WTC11 (cell line): ENCODE measurements around the gene PLTP. TPM values are rescaled to one million over a fixed set of nuclear protein-coding genes. Genes with fewer than 3 reads are reported as not detected.
A peak's percentile ranks its signal among the peaks of the same experiment; 100 is the strongest.

Source experiments
- AFF4 ChIP-seq: sonication (generic); formaldehyde crosslinking; IDR thresholded peaks from 2 replicates; pipeline ENCODE4 v1.8.1; 2023; ENCODE audit warnings: mild to moderate bottlenecking, missing genetic modification reagents, borderline replicate concordance
- ATF1 ChIP-seq: sonication (generic); formaldehyde crosslinking; IDR thresholded peaks from 2 replicates; pipeline ENCODE4 v1.8.1; 2023; ENCODE audit warnings: mild to moderate bottlenecking, moderate library complexity, missing genetic modification reagents
- CBFB ChIP-seq: sonication (generic); formaldehyde crosslinking; IDR thresholded peaks from 2 replicates; pipeline ENCODE4 v1.8.1; 2022; ENCODE audit warnings: mild to moderate bottlenecking, low read depth, missing genetic modification reagents
- CREM ChIP-seq: sonication (generic); formaldehyde crosslinking; IDR thresholded peaks from 2 replicates; pipeline ENCODE4 v1.8.1; 2022; ENCODE audit warnings: mild to moderate bottlenecking, missing genetic modification reagents, moderate library complexity
- E2F1 ChIP-seq: sonication (generic); formaldehyde crosslinking; IDR thresholded peaks from 2 replicates; pipeline ENCODE4 v1.8.0; 2022; ENCODE audit warnings: mild to moderate bottlenecking, missing genetic modification reagents
- ERG ChIP-seq: fragments of 250-450 bp; sonication (Bioruptor Pico); IDR thresholded peaks from 2 replicates; pipeline ENCODE4 v1.8.0; 2021; ENCODE audit warnings: mild to moderate bottlenecking
- FOXK1 ChIP-seq: sonication (generic); formaldehyde crosslinking; IDR thresholded peaks from 2 replicates; pipeline ENCODE4 v1.8.0; 2022; ENCODE audit warnings: mild to moderate bottlenecking, moderate library complexity, missing genetic modification reagents
- FOXP4 ChIP-seq: sonication (generic); formaldehyde crosslinking; IDR thresholded peaks from 2 replicates; pipeline ENCODE4 v1.8.0; 2022; ENCODE audit warnings: mild to moderate bottlenecking, missing genetic modification reagents
- GABPB1 ChIP-seq: sonication (generic); formaldehyde crosslinking; IDR thresholded peaks from 2 replicates; pipeline ENCODE4 v1.8.1; 2023; ENCODE audit warnings: mild to moderate bottlenecking, missing genetic modification reagents
- HMGA2 ChIP-seq: fragments of 250-450 bp; sonication (Bioruptor Pico); IDR thresholded peaks from 2 replicates; pipeline ENCODE4 v1.4.0; 2021; ENCODE audit warnings: mild to moderate bottlenecking, moderate library complexity
- OVOL2 ChIP-seq: fragments of 250-450 bp; sonication (Bioruptor Pico); IDR thresholded peaks from 2 replicates; pipeline ENCODE4 v1.9.0; 2021; ENCODE audit warnings: mild to moderate bottlenecking, borderline replicate concordance
- PRDM15 ChIP-seq: sonication (generic); formaldehyde crosslinking; IDR thresholded peaks from 2 replicates; pipeline ENCODE4 v1.8.0; 2022; ENCODE audit warnings: missing genetic modification reagents
- SMAD3 ChIP-seq: sonication (generic); formaldehyde crosslinking; IDR thresholded peaks from 2 replicates; pipeline ENCODE4 v1.8.0; 2022; ENCODE audit warnings: missing genetic modification reagents, mild to moderate bottlenecking, borderline replicate concordance
- SMAD4 ChIP-seq: sonication (generic); formaldehyde crosslinking; IDR thresholded peaks from 2 replicates; pipeline ENCODE4 v1.8.0; 2022; ENCODE audit warnings: mild to moderate bottlenecking, missing genetic modification reagents
- SP1 ChIP-seq: sonication (generic); formaldehyde crosslinking; conservative IDR thresholded peaks from 2 replicates; pipeline ENCODE4 v1.8.1; 2022; ENCODE audit warnings: missing genetic modification reagents
- TP53 ChIP-seq: sonication (generic); formaldehyde crosslinking; IDR thresholded peaks from 2 replicates; pipeline ENCODE4 v1.8.1; 2023; ENCODE audit warnings: mild to moderate bottlenecking, missing genetic modification reagents
- USF1 ChIP-seq: sonication (generic); formaldehyde crosslinking; IDR thresholded peaks from 2 replicates; pipeline ENCODE4 v1.8.0; 2022; ENCODE audit warnings: mild to moderate bottlenecking, missing genetic modification reagents
- ZNF121 ChIP-seq: sonication (generic); formaldehyde crosslinking; IDR thresholded peaks from 2 replicates; pipeline ENCODE4 v1.8.0; 2023; ENCODE audit warnings: missing genetic modification reagents
- ZNF219 ChIP-seq: sonication (generic); formaldehyde crosslinking; IDR thresholded peaks from 2 replicates; pipeline ENCODE4 v1.8.0; 2023; ENCODE audit warnings: missing genetic modification reagents, mild to moderate bottlenecking, borderline replicate concordance
- ZNF263 ChIP-seq: sonication (generic); formaldehyde crosslinking; IDR thresholded peaks from 2 replicates; pipeline ENCODE4 v1.8.1; 2022; ENCODE audit warnings: low read depth, mild to moderate bottlenecking, moderate library complexity, missing genetic modification reagents
- ZNF396 ChIP-seq: fragments of 250-450 bp; sonication (Bioruptor Pico); IDR thresholded peaks from 2 replicates; pipeline ENCODE4 v1.8.0; 2021; ENCODE audit warnings: mild to moderate bottlenecking, moderate library complexity, borderline replicate concordance
- ZNF416 ChIP-seq: fragments of 250-450 bp; sonication (Bioruptor Pico); IDR thresholded peaks from 2 replicates; pipeline ENCODE4 v1.9.0; 2021; ENCODE audit warnings: mild to moderate bottlenecking, inconsistent platforms
- ZNF512 ChIP-seq: sonication (generic); formaldehyde crosslinking; IDR thresholded peaks from 2 replicates; pipeline ENCODE4 v1.8.1; 2022; ENCODE audit warnings: missing genetic modification reagents, borderline replicate concordance
- total RNA-seq: library from RNA; stranded (reverse); gene quantifications from 3 replicates; pipeline ENCODE4 v1.2.3, GENCODE V29; 2021

The PLTP gene
- total RNA-seq, 1 experiment from 2014 or later, result 109 TPM

GRCh38 chr20:45933266-45934045 lies 21.5 kb upstream of the PLTP start (continued):
- TF ChIP-seq PRDM15 (CRISPR knock-in tag), result no peak
- no peak for TF ChIP-seq ZNF396 (CRISPR knock-in tag)
- TF ChIP-seq CBFB (CRISPR knock-in tag), result no peak
- TF ChIP-seq ZNF219, result no peak
- TF ChIP-seq GABPB1 (CRISPR knock-in tag), result no peak; the same call in 1 of the 2 replicates
- TF ChIP-seq ZNF416 (CRISPR knock-in tag), result no peak
- TF ChIP-seq TP53 (CRISPR knock-in tag), result no peak
- no peak for TF ChIP-seq SMAD4 (CRISPR knock-in tag)
- TF ChIP-seq SP1 (CRISPR knock-in tag), result peak; percentile 44
- no peak for TF ChIP-seq ZNF121 (CRISPR knock-in tag)
- TF ChIP-seq OVOL2 (CRISPR knock-in tag), result no peak
- peak; percentile 15; the same call in 1 of the 2 replicates for TF ChIP-seq CREM (CRISPR knock-in tag)
- TF ChIP-seq ERG (CRISPR knock-in tag), result no peak
- TF ChIP-seq ZNF263, result no peak
- 0 out of 2 replicates have a peak, but pooled peaks have one; percentile 14 for TF ChIP-seq USF1
- TF ChIP-seq AFF4 (CRISPR knock-in tag), result no peak; the same call in 1 of the 2 replicates
- TF ChIP-seq FOXP4 (CRISPR knock-in tag), result 0 out of 2 replicates have a peak, but pooled peaks have one; percentile 11
- no peak for TF ChIP-seq FOXK1
- TF ChIP-seq HMGA2 (CRISPR knock-in tag), result no peak
- TF ChIP-seq ZNF512 (CRISPR knock-in tag), result no peak
- no peak for TF ChIP-seq E2F1 (CRISPR knock-in tag)
- no peak for TF ChIP-seq ATF1 (CRISPR knock-in tag)
- TF ChIP-seq SMAD3, result no peak
